ENCODE measurements around the gene SUPT4H1.

GRCh38 chr17:58309918-58310259 is 42.1 kb downstream of the SUPT4H1 start:
- TF ChIP-seq, protein P1, sequence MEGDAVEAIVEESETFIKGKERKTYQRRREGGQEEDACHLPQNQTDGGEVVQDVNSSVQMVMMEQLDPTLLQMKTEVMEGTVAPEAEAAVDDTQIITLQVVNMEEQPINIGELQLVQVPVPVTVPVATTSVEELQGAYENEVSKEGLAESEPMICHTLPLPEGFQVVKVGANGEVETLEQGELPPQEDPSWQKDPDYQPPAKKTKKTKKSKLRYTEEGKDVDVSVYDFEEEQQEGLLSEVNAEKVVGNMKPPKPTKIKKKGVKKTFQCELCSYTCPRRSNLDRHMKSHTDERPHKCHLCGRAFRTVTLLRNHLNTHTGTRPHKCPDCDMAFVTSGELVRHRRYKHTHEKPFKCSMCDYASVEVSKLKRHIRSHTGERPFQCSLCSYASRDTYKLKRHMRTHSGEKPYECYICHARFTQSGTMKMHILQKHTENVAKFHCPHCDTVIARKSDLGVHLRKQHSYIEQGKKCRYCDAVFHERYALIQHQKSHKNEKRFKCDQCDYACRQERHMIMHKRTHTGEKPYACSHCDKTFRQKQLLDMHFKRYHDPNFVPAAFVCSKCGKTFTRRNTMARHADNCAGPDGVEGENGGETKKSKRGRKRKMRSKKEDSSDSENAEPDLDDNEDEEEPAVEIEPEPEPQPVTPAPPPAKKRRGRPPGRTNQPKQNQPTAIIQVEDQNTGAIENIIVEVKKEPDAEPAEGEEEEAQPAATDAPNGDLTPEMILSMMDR (IDR thresholded peaks at IDR 0.05; ENCODE audit: borderline replicate concordance, extremely low read depth, low read length, poor library complexity, severe bottlenecking) = no peak
- TF ChIP-seq EZH2 (IDR thresholded peaks at IDR 0.05; ENCODE audit: borderline replicate concordance, low read depth, low read length, severe bottlenecking) = no peak
